Sigmoid colon (tissue), 4 donors: ENCODE data around the gene SND1.

Experiments used
- CTCF ChIP-seq, 4 experiments: fragments of 450-650 bp in 3 of 4; fragments of 200-600 bp in 1 of 4; IDR thresholded peaks; one replicate each; pipeline ENCODE4 v1.5.1; 2016 to 2019; ENCODE audit warnings: antibody characterized with exemption in 4 of 4, mild to moderate bottlenecking in 3 of 4, moderate library complexity in 2 of 4
- EP300 ChIP-seq, 4 donors: sonication (generic); formaldehyde crosslinking; IDR thresholded peaks; one replicate each; pipeline ENCODE4 v1.6.1; 2017; ENCODE audit warnings: antibody characterized with exemption in 4 of 4
- POLR2A ChIP-seq, 2 donors: fragments of 450-650 bp; IDR thresholded peaks; one replicate each; pipeline ENCODE4 v1.6.1; 2016; ENCODE audit warnings: antibody characterized with exemption in 2 of 2, mild to moderate bottlenecking in 2 of 2, moderate library complexity in 2 of 2

- TF ChIP-seq POLR2A (IDR thresholded peaks at IDR 0.05) = no peak
- TF ChIP-seq CTCF (IDR thresholded peaks at IDR 0.05) = no peak
- no peak for TF ChIP-seq EP300 (IDR thresholded peaks at IDR 0.05)
Observed at GRCh38 chr7:127751062-127751461, 99.1 kb downstream of the SND1 start.
